CD14-positive monocyte (primary cell): ENCODE results near the gene SPATA2L. TPM values are rescaled to one million over a fixed set of nuclear protein-coding genes. Genes with fewer than 3 reads are reported as not detected.

Experiments used
- DNase-seq, 3 donors: peaks; one replicate each; pipeline ENCODE4 v3.0.0-alpha.2; 2011 to 2022
- H2AFZ ChIP-seq: 2 replicates; pipeline ENCODE4 v1.6.0; 2012; ENCODE audit warnings: mild to moderate bottlenecking, low read depth, low read length, inconsistent platforms; ENCODE audit not compliant: insufficient read depth, poor library complexity, severe bottlenecking
- H3K27ac ChIP-seq, 2 donors: 1 replicate in 1 of 2; 2 replicates in 1 of 2; pipeline ENCODE4 v1.5.1; 2012 to 2013; ENCODE audit warnings: low read length in 2 of 2, control low read depth in 1 of 2, inconsistent platforms in 1 of 2, low read depth in 1 of 2, mild to moderate bottlenecking in 1 of 2
- H3K27me3 ChIP-seq, 2 donors: one replicate each; pipeline versions ENCODE4 v1.6.0 to v1.6.1; 2011 to 2013; ENCODE audit warnings: low read length in 2 of 2; ENCODE audit not compliant: control insufficient read depth in 2 of 2, insufficient read depth in 2 of 2
- H3K36me3 ChIP-seq, 2 donors: replicated peaks in 1 of 2; 1 replicate in 1 of 2; 2 replicates in 1 of 2; pipeline versions ENCODE4 v1.5.1 to v1.6.1; 2012 to 2013; ENCODE audit warnings: low read length in 2 of 2, control low read depth in 1 of 2, inconsistent platforms in 1 of 2, mild to moderate bottlenecking in 1 of 2; ENCODE audit not compliant: insufficient read depth in 2 of 2, control insufficient read depth in 1 of 2
- H3K4me1 ChIP-seq, 2 donors: 1 replicate in 1 of 2; 2 replicates in 1 of 2; pipeline versions ENCODE4 v1.5.1 to v1.6.1; 2012 to 2013; ENCODE audit warnings: low read length in 2 of 2, control low read depth in 1 of 2, inconsistent platforms in 1 of 2, mild to moderate bottlenecking in 1 of 2, moderate library complexity in 1 of 2; ENCODE audit not compliant: insufficient read depth in 2 of 2, control insufficient read depth in 1 of 2
- H3K4me2 ChIP-seq: replicated peaks from 2 replicates; pipeline ENCODE3; 2012; ENCODE audit warnings: low read length, moderate library complexity, mild to moderate bottlenecking; ENCODE audit not compliant: poor library complexity, severe bottlenecking; ENCODE audit errors: extremely low read depth
- H3K4me3 ChIP-seq, 3 experiments: fragments of 200-600 bp in 1 of 3; sonication (generic) in 1 of 3; replicated peaks in 1 of 3; 1 replicate in 2 of 3; 2 replicates in 1 of 3; pipeline ENCODE4 v1.5.1; 2011 to 2013; ENCODE audit warnings: low read length in 3 of 3, mild to moderate bottlenecking in 3 of 3, control low read depth in 2 of 3, low read depth in 2 of 3, inconsistent platforms in 1 of 3, moderate library complexity in 1 of 3
- H3K79me2 ChIP-seq: 2 replicates; pipeline ENCODE4 v1.6.0; 2012; ENCODE audit warnings: mild to moderate bottlenecking, control low read depth, inconsistent platforms, low read length, moderate library complexity; ENCODE audit not compliant: insufficient read depth
- H3K9ac ChIP-seq: 2 replicates; pipeline ENCODE4 v1.6.0; 2017; ENCODE audit warnings: low read length, mild to moderate bottlenecking; ENCODE audit not compliant: insufficient read depth, poor library complexity, severe bottlenecking
- H3K9me3 ChIP-seq, 2 donors: replicated peaks in 1 of 2; 1 replicate in 1 of 2; 2 replicates in 1 of 2; pipeline versions ENCODE4 v1.5.1 to v1.6.1; 2012 to 2013; ENCODE audit warnings: low read length in 2 of 2, control low read depth in 1 of 2; ENCODE audit not compliant: control insufficient read depth in 1 of 2, insufficient read depth in 1 of 2
- H4K20me1 ChIP-seq: 2 replicates; pipeline ENCODE4 v1.6.0; 2012; ENCODE audit warnings: mild to moderate bottlenecking, low read length, control low read depth, moderate library complexity; ENCODE audit not compliant: insufficient read depth
- H3K27ac Mint-ChIP-seq, 7 donors: one replicate each; pipeline ENCODE4 v1.8.0; 2020; ENCODE audit warnings: mild to moderate bottlenecking in 7 of 7, mixed read lengths in 7 of 7, moderate library complexity in 6 of 7, inconsistent platforms in 2 of 7
- H3K27me3 Mint-ChIP-seq, 3 donors: one replicate each; pipeline ENCODE4 v1.8.0; 2021 to 2022; ENCODE audit warnings: low read depth in 3 of 3, mild to moderate bottlenecking in 3 of 3, mixed read lengths in 3 of 3, moderate library complexity in 3 of 3, inconsistent platforms in 1 of 3
- H3K36me3 Mint-ChIP-seq, 2 donors: one replicate each; pipeline ENCODE4 v1.8.0; 2020; ENCODE audit warnings: mixed read lengths in 2 of 2, inconsistent platforms in 1 of 2, mild to moderate bottlenecking in 1 of 2
- H3K4me1 Mint-ChIP-seq: one replicate; pipeline ENCODE4 v1.8.0; 2020; ENCODE audit warnings: mild to moderate bottlenecking, mixed read lengths
- H3K4me3 Mint-ChIP-seq, 2 donors: one replicate each; pipeline ENCODE4 v1.8.0; 2020; ENCODE audit warnings: mild to moderate bottlenecking in 2 of 2, mixed read lengths in 2 of 2, moderate library complexity in 1 of 2
- H3K9me3 Mint-ChIP-seq, 7 donors: one replicate each; pipeline ENCODE4 v1.8.0; 2020 to 2022; ENCODE audit warnings: mixed read lengths in 7 of 7, mild to moderate bottlenecking in 6 of 7, moderate library complexity in 6 of 7, inconsistent platforms in 2 of 7
- CTCF ChIP-seq: fragments of 200-600 bp; IDR thresholded peaks from one replicate; pipeline ENCODE4 v1.8.0; 2022; ENCODE audit warnings: antibody characterized with exemption, mild to moderate bottlenecking
- WGBS: methylation state at CpG from one replicate; pipeline ENCODE4 v1.1.5; 2013; ENCODE audit warnings: missing lambda C conversion rate; ENCODE audit not compliant: insufficient coverage; 5-methylcytosine and 5-hydroxymethylcytosine counted together
- intact Hi-C, 2 donors: fragments of 100-400 bp; cut with micrococcal nuclease; formaldehyde crosslinking; loops; one replicate each; pipeline versions ENCODE4 v1.15.0 to v1.15.1; 2023
- polyA plus RNA-seq, 3 donors: library from polyadenylated mRNA; depleted of rRNA in 1 of 3; unstranded in 2 of 3; stranded (reverse) in 1 of 3; fragments of 300-500 nt in 2 of 3; fragments of >200 nt in 1 of 3; fragmentation: Illumina TruSeq in 2 of 3; gene quantifications; 1 replicate in 2 of 3; 2 replicates in 1 of 3; pipeline ENCODE4 v1.2.3, GENCODE V29; 2012 to 2021

SPATA2L gene
- polyA plus RNA-seq, 3 donors = 10.0 to 17.6 (median 15.1) TPM

DNA sequence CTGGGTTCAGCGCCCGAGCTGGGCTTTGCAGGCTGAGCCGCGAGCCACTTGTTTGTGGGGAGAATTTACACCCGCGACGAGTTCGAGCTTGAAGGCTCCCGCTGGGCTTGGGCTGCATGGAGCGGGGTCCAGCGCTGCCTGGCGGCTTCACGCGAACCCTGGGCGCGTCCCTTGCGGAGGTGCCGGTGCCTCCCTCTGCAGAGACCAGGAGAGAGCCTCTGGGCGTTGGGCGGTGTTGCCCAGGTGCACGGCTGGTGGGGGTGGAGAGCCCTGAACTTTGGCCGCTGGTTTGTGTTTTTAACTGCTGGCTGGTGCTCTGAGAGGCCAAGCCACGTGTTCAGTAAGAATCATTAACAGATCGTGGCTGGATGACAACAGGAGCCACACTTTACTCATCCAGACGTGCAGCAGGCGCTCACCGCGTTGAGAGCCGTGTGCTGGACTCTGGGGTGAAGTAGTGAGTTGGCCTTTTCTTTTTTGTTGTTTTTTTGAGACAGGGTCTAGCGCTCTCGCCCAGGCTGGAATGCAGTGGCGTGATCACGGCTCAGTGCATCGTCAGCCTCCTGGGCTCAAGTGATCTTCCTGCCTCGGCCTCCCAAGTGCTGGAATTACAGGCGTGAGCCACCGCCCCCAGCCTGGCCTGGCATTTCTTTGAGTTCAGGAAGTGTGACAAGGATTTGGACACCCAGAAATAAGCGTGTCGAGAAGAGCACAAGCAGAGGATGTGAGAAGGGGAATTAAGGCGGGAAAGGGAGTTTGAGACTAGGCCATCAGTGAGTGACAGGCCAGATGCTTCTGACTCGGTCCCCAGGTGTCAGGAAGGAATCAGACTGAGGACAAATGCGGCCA lies 14.2 kb downstream of the SPATA2L start:
- Histone ChIP-seq H3K9me3 (peaks cover 0 to 17% of the 10 kb centered on the region in 2 donors), H3K79me2 (peaks cover 25% of the 10 kb centered on the region), H3K27ac (peak overlapping the region in 1 of 2 donors; percentile 44), H3K4me3 (peak overlapping the region; percentile 78 to 97 (median 89)), H3K9ac (peak overlapping the region; percentile 72), H3K4me1 (peaks cover 10 to 17% of the 10 kb centered on the region in 2 donors), H2AFZ (peak overlapping the region; percentile 94), H3K4me2 (peak overlapping the region; percentile 99), H3K27me3 (no peaks in the 10 kb centered on the region), H4K20me1 (no peaks in the 10 kb centered on the region), H3K36me3 (peaks cover 22 to 34% of the 10 kb centered on the region in 2 donors)
- no peak for TF ChIP-seq CTCF
- Mint-ChIP-seq H3K27ac (peak overlapping the region in 5 of 7 donors; percentile 21 to 85 (median 45)), H3K9me3 (peaks cover 8 to 23% (median 13%) of the 10 kb centered on the region in 7 donors), H3K4me1 (peaks cover 9% of the 10 kb centered on the region), H3K27me3 (peaks cover 0 to 2% (median 0%) of the 10 kb centered on the region in 3 donors), H3K4me3 (peak overlapping the region; percentile 89 to 92), H3K36me3 (peaks cover 18 to 32% of the 10 kb centered on the region in 2 donors)
- 24% methylated on average over 39 of the region's 42 CpGs for WGBS
- DNase-seq = no peak
- intact Hi-C loops = no loop called here

DNA sequence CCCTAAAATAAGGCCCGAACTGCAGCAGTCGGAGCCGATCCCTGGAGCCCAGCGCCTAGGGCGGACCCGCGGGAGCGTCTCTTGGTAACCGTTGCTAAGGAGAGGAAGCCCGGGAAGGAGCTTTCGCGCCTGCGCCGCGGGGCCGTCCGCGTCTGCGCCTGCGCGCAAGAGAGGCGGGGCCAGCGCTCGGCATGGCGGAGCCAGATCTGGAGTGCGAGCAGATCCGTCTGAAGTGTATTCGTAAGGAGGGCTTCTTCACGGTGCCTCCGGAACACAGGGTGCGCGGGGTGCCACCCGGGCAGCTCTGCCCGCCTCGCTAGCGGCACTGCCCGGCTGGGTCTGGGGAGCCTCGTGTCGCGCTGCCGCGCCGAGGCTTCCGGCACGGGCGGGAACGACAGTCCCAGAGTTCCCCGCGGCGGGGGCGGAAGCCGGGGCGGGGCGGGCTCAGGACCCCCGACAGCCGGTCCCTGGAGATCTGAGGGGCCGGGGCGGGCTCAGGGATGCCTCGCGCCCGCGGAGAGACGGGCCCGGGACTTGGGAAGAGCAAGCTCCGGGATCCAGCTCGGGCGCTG lies 14.9 kb downstream of the SPATA2L start, which contains the start of gene CDK10:
Gene CDK10 (plus strand): TSS at position 170 of the 572 bp plus-strand sequence. CDS start 22 bp downstream, at position 192.
- Mint-ChIP-seq H3K27ac (peak within 1 kb of the TSS; percentile 64 to 89 (median 76)), H3K9me3 (peaks cover 10 to 25% (median 15%) of the 10 kb centered on the region in 7 donors), H3K4me1 (peaks cover 9% of the 10 kb centered on the region), H3K36me3 (peaks cover 16 to 25% of the 10 kb centered on the region in 2 donors), H3K27me3 (peaks cover 0 to 2% (median 0%) of the 10 kb centered on the region in 3 donors), H3K4me3 (peak within 1 kb of the TSS; percentile 89 to 92)
- under 1% methylated on average over 67 of the region's 67 CpGs for WGBS
- Histone ChIP-seq H3K4me1 (peaks cover 10 to 17% of the 10 kb centered on the region in 2 donors), H3K9me3 (peaks cover 0 to 17% of the 10 kb centered on the region in 2 donors), H3K27me3 (no peaks in the 10 kb centered on the region), H3K4me2 (peak within 1 kb of the TSS; percentile 99), H2AFZ (peak within 1 kb of the TSS; percentile 94), H3K4me3 (peak within 1 kb of the TSS; percentile 78 to 97 (median 89)), H3K27ac (peak within 1 kb of the TSS in 1 of 2 donors; percentile 44), H3K36me3 (peaks cover 15 to 27% of the 10 kb centered on the region in 2 donors), H3K9ac (peak within 1 kb of the TSS; percentile 72), H4K20me1 (no peaks in the 10 kb centered on the region), H3K79me2 (peaks cover 25% of the 10 kb centered on the region)
- peak; percentile 82 to 88 (median 82) for DNase-seq
- intact Hi-C loops = no loop called here
- no peak for TF ChIP-seq CTCF
